ENCODE results near the gene CCDC142. TPM values are rescaled to one million over a fixed set of nuclear protein-coding genes. Genes with fewer than 3 reads are reported as not detected.

Gene CCDC142
- total and polyA plus RNA-seq, 4 donors: 5.1 to 28.3 (median 10.8) TPM

- Histone ChIP-seq H3K27ac (ENCODE audit: low read depth in 1 of 2, low read length in 2 of 2) (no peak overlapping the region), H3K36me3 (ENCODE audit: control insufficient read depth in 4 of 4, insufficient read depth in 3 of 4, low read depth in 1 of 4, low read length in 3 of 4) (peaks cover under 1 to 10% (median 3%) of the 10 kb centered on the region in 4 donors), H3K4me1 (ENCODE audit: control insufficient read depth in 4 of 4, insufficient read depth in 4 of 4, low read length in 3 of 4) (peaks cover 8 to 26% (median 19%) of the 10 kb centered on the region in 4 donors), H3K4me3 (ENCODE audit: low read depth in 1 of 3, low read length in 3 of 3) (no peak overlapping the region), H3K9me3 (ENCODE audit: control insufficient read depth in 4 of 4, low read length in 3 of 4) (no peaks in the 10 kb centered on the region), H3K27me3 (ENCODE audit: control insufficient read depth in 4 of 4, insufficient read depth in 4 of 4, low read length in 3 of 4) (no peaks in the 10 kb centered on the region), H3K9ac (ENCODE audit: low read depth in 1 of 2, low read length in 2 of 2) (no peak overlapping the region)
- DNase-seq (ENCODE audit: low spot score): no peak
- TF ChIP-seq RAD21 (IDR thresholded peaks at IDR 0.05) (peak; percentile 87 to 89), GABPA (IDR thresholded peaks at IDR 0.05 in 1 of 2, conservative IDR thresholded peaks at IDR 0.05 in 1 of 2) (peak in 1 of 2 donors; percentile 16), CTCF (IDR thresholded peaks at IDR 0.05; ENCODE audit: low read depth, low read length, missing input control) (peak; percentile 50), FOXA2 (IDR thresholded peaks at IDR 0.05) (peak; percentile 37), FOXA1 (IDR thresholded peaks at IDR 0.05) (no peak), EGR1 (IDR thresholded peaks at IDR 0.05; ENCODE audit: low read depth in 2 of 2) (no peak)
Observed at GRCh38 chr2:74532222-74532621, 49.4 kb upstream of the CCDC142 start.

- Histone ChIP-seq H3K9me3 (ENCODE audit: control insufficient read depth in 4 of 4, low read length in 3 of 4) (no peaks in the 10 kb centered on the region), H3K9ac (ENCODE audit: low read depth in 1 of 2, low read length in 2 of 2) (no peak overlapping the region), H3K4me3 (ENCODE audit: low read depth in 1 of 3, low read length in 3 of 3) (no peak overlapping the region), H3K4me1 (ENCODE audit: control insufficient read depth in 4 of 4, insufficient read depth in 4 of 4, low read length in 3 of 4) (peaks cover 8 to 26% (median 19%) of the 10 kb centered on the region in 4 donors), H3K36me3 (ENCODE audit: control insufficient read depth in 4 of 4, insufficient read depth in 3 of 4, low read depth in 1 of 4, low read length in 3 of 4) (peaks cover 5 to 15% (median 7%) of the 10 kb centered on the region in 4 donors), H3K27me3 (ENCODE audit: control insufficient read depth in 4 of 4, insufficient read depth in 4 of 4, low read length in 3 of 4) (no peaks in the 10 kb centered on the region), H3K27ac (ENCODE audit: low read depth in 1 of 2, low read length in 2 of 2) (no peak overlapping the region)
- DNase-seq (ENCODE audit: low spot score): no peak
- 89% methylated on average over 7 of the region's 7 CpGs for WGBS
- TF ChIP-seq JUND (IDR thresholded peaks at IDR 0.05) (no peak), NR2F2 (IDR thresholded peaks at IDR 0.05) (no peak), YY1 (IDR thresholded peaks at IDR 0.05) (no peak), ZBTB33 (IDR thresholded peaks at IDR 0.05) (no peak), RAD21 (IDR thresholded peaks at IDR 0.05) (no peak), EGR1 (IDR thresholded peaks at IDR 0.05; ENCODE audit: low read depth in 2 of 2) (no peak), CTCF (IDR thresholded peaks at IDR 0.05; ENCODE audit: low read depth, low read length, missing input control) (no peak), RXRA (IDR thresholded peaks at IDR 0.05) (no peak), ATF3 (IDR thresholded peaks at IDR 0.05) (no peak), HNF4G (IDR thresholded peaks at IDR 0.05) (no peak), FOXA2 (IDR thresholded peaks at IDR 0.05) (no peak), FOXA1 (IDR thresholded peaks at IDR 0.05) (no peak), TAF1 (conservative IDR thresholded peaks at IDR 0.05) (no peak), SP1 (IDR thresholded peaks at IDR 0.05) (no peak)
Observed at GRCh38 chr2:74531666-74532065, 48.9 kb upstream of the CCDC142 start.

Data from liver (tissue), 9 donors.